ENCODE data around the gene APOC4.
"Not testable (repeated sequence)": the region's sequence is repeated elsewhere in the genome, so short reads cannot be mapped to it uniquely, and the experiment has no call there.

Gene APOC4

DNA sequence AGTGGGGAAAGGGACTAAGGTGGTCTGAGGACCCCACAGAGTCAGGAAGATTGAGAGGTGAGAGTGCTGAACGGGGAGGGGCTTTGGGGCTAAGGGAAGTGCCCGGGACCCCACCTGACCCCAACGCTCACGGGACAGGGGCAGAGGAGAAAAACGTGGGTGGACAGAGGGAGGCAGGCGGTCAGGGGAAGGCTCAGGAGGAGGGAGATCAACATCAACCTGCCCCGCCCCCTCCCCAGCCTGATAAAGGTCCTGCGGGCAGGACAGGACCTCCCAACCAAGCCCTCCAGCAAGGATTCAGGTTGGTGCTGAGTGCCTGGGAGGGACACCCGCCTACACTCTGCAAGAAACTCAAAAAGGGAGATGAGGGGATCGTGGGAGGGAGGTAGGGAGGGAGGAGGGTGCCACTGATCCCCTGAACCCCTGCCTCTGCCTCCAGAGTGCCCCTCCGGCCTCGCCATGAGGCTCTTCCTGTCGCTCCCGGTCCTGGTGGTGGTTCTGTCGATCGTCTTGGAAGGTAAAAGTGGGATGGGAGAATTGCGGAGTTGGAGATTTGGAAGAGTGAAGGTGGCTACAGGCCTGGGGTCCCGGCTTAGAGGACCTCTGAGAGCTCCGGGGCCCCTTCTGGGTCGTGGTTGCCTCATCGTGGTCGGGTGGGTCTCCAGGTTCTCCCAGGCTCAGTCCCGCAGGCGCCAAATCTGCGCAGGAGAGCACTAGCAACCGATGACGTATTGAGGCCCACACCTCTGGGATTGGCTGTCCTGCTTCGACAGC, 27.4 kb upstream of the APOC4 start, which contains the start of gene APOC1:
TSS of gene APOC1 (plus strand) at position 176 of the 774 bp plus-strand sequence. CDS start at position 460, 284 bp downstream.
- peak; percentile 60 for DNase-seq (ENCODE audit: low read depth)

DNA sequence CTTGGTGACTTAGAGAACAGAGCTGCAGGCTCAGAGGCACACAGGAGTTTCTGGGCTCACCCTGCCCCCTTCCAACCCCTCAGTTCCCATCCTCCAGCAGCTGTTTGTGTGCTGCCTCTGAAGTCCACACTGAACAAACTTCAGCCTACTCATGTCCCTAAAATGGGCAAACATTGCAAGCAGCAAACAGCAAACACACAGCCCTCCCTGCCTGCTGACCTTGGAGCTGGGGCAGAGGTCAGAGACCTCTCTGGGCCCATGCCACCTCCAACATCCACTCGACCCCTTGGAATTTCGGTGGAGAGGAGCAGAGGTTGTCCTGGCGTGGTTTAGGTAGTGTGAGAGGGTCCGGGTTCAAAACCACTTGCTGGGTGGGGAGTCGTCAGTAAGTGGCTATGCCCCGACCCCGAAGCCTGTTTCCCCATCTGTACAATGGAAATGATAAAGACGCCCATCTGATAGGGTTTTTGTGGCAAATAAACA, 17.8 kb upstream of the APOC4 start:
- DNase-seq (ENCODE audit: low read depth), result no peak

DNA sequence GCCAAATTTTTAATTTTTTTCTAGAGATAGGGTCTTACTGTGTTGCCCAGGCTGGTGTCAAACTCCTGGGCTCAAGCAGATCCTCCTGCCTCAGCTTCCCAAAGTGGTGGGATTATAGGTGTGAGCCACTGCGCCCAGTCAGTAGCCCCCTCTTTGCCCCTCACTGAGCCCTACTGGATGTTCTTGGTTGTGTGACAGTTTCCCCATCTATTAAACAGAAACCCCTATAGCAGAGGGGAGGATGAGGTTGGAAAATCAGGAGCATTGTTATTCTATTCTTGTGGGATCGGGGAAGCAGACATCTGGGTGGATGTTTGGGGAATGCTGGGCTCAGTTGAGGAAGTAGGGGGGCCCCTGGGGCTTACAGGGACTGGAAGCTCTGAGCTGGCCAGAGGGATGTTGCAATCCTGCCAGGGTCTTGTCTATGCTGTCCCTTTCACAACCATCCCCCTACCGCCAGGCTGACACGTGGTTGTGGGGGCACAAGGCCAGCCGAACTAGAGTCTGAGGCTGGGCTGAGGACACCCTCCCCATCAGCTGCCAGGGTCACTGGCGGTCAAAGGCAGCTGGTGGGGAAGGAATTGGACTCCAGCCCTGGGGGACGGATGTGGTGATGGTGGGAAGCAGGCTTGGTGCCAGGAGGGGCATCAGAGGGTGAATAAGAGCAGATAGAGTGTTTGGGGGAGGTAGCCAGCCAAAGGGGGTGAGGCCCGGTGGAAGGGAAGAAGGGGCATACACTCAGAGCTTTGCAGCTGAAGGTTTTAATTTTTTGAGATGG, 16.7 kb upstream of the APOC4 start:
- no peak for DNase-seq (ENCODE audit: low read depth)

GRCh38 chr19:44926245-44927077, 15.6 kb upstream of the APOC4 start:
- not testable (repeated sequence) for DNase-seq (ENCODE audit: low read depth)

- no peak for DNase-seq (ENCODE audit: low read depth)
These were observed 14.3 kb upstream of the APOC4 start for GRCh38 chr19:44927746-44928145.

DNA sequence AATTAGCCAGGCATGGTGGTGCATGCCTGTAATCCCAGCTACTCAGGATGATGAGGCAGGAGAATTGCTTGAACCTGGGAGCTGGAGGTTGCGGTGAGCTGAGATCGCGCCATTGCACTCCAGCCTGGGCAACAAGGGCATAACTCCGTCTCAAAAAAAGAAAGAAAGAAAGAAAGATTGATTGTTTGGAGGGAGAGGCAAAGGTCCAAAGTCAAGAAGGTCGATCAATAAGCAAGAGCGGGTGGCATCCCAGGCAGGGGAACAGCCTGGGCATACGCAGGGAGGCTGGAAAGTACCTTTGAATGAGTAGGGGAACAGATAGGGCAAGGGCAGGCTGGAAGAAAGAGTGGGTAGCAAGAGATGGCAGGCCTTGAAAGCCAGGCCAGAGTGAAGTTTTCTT, 11.9 kb upstream of the APOC4 start:
- DNase-seq (ENCODE audit: low read depth), result no peak

- DNase-seq (ENCODE audit: low read depth), result no peak
These were observed 10.5 kb upstream of the APOC4 start for GRCh38 chr19:44931541-44931940.

DNA sequence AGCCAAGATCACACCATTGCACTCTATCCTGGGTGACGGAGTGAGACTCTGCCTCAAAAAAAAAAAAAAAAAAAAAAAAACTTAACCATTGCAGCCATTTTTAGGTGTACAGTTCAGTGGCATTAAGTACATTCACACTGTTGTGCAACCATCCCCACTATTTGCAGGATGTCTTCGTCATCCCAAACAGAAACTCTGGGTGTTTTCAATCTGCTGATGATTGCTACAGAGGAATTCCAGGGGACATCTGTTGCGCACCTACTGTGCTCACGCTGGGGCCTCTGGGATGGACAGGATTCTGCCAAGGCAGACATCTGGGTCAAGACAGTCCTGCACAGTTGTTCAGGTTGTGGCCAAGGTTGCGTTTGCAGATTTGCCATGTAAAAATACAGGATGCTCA, 2.4 kb upstream of the APOC4 start:
- no peak for DNase-seq (ENCODE audit: low read depth)

DNA sequence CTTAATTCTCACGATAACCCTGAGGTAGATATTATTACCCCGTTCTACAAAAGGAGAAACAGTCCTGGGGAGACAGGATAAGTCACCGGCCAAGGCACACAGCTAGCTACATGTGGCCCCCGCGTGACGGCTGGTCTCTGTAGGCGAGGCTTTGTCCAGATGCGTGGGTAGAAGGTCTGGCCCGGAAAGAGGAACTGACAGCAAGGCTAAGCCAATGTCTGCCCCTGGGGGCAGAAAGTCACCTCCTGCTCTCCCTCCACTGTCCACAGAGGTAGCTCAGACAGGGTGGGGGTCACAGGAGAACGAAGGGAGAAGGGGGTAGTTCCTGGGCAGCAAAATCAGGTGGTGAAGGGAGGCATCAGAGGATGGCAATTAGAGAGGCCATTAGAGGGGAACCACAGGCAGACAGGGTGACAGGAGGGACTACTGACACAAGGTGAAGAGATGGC, 1.8 kb downstream of the APOC4 start:
- DNase-seq (ENCODE audit: low read depth), result no peak

- DNase-seq (ENCODE audit: low read depth), result no peak
These were observed 5.1 kb downstream of the APOC4 start for GRCh38 chr19:44947041-44947581.

DNA sequence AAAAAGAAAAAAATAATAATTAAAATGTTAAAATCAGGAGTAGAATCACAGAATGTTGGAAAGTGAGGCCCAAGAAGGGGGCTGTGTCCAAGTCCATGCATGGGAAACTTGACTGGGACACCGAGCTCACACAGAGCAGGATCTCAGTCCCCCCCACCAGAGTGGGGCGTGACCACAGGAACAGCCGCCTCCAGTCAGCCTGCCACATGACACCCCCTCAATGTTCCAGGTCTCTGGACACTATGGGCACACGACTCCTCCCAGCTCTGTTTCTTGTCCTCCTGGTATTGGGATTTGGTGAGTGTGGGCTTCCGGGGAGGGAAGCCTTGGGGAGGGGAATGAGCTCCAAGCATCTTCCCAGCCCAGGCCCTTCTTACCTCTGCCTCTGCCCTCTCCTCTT, 6.2 kb downstream of the APOC4 start:
- no peak for DNase-seq (ENCODE audit: low read depth)

GRCh38 chr19:44948763-44949374, 6.8 kb downstream of the APOC4 start:
- DNase-seq (ENCODE audit: low read depth), result no peak

DNA sequence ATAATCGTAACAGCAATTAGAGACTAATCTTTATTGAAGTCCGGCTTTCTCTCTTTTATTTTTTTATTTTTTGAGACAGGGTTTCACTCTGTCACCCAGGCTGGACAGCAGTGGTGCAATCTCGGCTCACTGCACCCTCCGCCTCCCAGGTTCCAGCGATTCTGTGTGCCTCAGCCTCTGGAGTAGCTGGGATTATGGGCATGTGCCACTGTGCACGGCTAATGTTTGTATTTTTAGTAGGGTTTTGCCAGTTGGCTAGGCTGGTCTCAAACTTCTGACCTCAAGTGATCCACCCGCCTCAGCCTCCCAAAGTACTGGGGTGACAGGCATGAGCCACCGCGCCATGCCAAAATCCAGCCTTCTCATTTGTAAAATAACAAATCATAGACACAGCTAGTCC, 7.5 kb downstream of the APOC4 start:
- DNase-seq (ENCODE audit: low read depth), result no peak

DNA sequence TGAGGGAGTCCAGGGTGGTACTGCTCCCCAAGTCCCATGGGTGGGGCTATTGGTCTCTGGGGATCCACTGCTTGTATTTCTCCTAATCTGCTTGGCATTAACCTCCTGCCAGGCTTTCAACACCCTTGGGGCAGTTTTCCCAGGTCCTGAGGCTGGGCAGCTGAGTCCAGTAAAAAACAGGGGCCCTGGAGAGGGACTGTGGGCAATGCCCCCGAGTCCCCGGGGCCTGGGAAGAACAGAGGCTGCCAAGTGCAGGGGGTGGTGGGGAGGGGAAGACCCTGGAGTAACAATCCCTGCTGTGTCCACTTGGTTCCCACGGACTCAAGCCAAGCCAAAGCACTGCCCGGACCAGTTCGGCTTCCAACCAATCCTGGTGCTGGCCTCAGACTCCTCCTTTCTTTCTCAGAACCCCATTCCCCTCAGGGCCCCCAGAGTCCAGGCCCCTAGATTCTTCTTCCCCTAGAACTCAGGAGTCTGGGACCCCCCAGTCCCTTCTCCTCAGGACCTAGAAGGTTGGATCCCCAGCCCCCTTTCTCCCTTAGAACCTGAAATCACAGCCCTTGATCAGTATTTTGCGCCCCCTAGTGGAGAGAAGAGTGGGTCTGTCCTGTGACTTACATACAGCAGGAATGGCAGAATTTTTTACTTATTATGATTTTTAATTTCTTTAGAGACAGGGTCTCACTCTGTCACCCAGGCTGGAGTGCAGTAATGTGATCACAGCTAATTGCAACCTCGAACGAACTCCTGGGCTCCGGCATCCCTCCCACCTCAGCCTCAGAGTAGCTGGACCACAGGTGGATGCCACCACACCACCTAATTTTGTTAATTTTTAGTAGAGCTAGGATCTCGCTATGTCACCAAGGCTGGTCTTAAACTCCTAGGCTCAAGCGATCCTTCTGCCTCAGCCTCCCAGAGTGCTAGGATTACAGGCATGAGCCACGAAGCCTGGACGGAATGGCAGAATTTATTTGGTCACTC, 9.4 kb downstream of the APOC4 start:
- DNase-seq (ENCODE audit: low read depth), result peak; percentile 11

GRCh38 chr19:44954278-44954648, 12.2 kb downstream of the APOC4 start:
- DNase-seq (ENCODE audit: low read depth), result no peak

GRCh38 chr19:44954649-44955504, 12.8 kb downstream of the APOC4 start, which contains the start of gene CLPTM1:
TSS of gene CLPTM1 (plus strand) at chr19:44955380. CDS start at chr19:44955396, 16 bp downstream.
- DNase-seq (ENCODE audit: low read depth), result peak; percentile 93

DNA sequence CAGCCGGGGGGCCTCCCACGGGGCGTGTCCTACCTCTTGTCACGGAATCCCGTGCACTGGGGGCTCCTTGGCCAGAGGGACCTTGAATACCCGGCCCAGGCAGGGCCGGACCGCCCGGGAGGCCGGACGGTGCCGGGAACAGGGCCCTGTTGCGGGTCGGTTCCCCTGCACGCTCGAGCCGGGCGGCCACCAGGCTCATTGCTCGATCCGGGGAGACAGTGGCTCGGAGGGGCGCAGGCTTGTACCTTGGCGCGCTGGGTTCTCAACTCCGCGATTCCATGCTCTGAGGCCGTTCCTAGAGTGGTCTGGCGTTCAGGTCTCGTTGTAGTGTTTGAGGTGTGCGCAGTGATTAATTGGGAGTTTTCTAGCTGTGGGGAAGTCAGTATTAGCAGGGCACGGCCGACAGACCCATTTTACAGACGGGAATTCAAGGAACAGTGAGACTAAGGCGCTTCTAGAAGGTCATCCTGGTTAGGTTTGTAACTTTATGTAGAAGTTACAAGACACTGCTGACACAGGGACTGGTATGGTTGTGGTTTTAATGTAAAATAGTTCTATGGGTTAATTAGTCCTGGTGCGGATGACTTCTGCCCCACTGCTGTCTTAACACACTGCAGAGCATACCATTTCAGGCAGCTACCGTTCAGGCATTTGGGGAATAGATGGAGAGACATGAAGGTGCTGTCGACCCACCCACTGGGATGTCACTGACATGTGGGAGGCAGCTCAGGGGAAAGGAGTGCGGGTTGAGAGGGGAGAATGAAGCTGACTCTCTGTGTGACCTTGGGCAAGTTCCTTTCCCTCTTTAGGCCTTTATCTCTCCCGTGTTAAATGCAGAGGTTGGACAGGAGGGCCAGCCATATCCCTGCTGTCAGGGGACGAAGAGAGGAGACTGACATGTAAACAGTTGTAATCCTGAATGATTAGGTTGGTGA, 13.7 kb downstream of the APOC4 start:
- no peak for DNase-seq (ENCODE audit: low read depth)

- no peak for DNase-seq (ENCODE audit: low read depth)
These were observed 15.5 kb downstream of the APOC4 start for GRCh38 chr19:44957526-44957925.

All from stimulated activated CD8-positive, alpha-beta memory T cell treated with anti-CD3 and anti-CD28 coated beads, Interleukin-4, amount 100 ng/mL, for 24 hours (primary cell).